K562 (cell line): ENCODE results near the gene TRANK1. TPM values are rescaled to one million over a fixed set of nuclear protein-coding genes. Genes with fewer than 3 reads are reported as not detected.

Experiments used
- ATF3 ChIP-seq, 2 experiments: fragments of 450-650 bp in 1 of 2; sonication (generic) in 1 of 2; formaldehyde crosslinking in 1 of 2; IDR thresholded peaks in 1 of 2; conservative IDR thresholded peaks in 1 of 2; 2 replicates each; pipeline versions ENCODE4 v1.6.1 to v1.8.1; 2016 to 2023; ENCODE audit warnings: mild to moderate bottlenecking in 2 of 2, moderate library complexity in 2 of 2, inconsistent platforms in 1 of 2, missing genetic modification reagents in 1 of 2
- E4F1 ChIP-seq: fragments of 250-450 bp; sonication (Bioruptor Pico); IDR thresholded peaks from 2 replicates; pipeline ENCODE4 v1.5.0; 2021; ENCODE audit warnings: mild to moderate bottlenecking, borderline replicate concordance
- HMG20B ChIP-seq: fragments of 250-450 bp; sonication (Bioruptor Pico); IDR thresholded peaks from 2 replicates; pipeline ENCODE4 v1.5.0; 2021; ENCODE audit warnings: mild to moderate bottlenecking
- KDM2B ChIP-seq: fragments of 250-450 bp; sonication (Bioruptor Pico); IDR thresholded peaks from 2 replicates; pipeline ENCODE4 v1.8.0; 2021; ENCODE audit warnings: mild to moderate bottlenecking, moderate library complexity
- PRMT5 ChIP-seq: sonication (generic); formaldehyde crosslinking; IDR thresholded peaks from 2 replicates; pipeline ENCODE4 v1.5.0; 2020; ENCODE audit warnings: missing genetic modification reagents
- PTTG1 ChIP-seq: fragments of 450-650 bp; IDR thresholded peaks from 2 replicates; pipeline ENCODE4 v1.6.1; 2016; ENCODE audit warnings: low read depth, mild to moderate bottlenecking, missing genetic modification characterization, missing compliant biosample characterization
- SMAD4 ChIP-seq: fragments of 250-450 bp; sonication (Bioruptor Pico); conservative IDR thresholded peaks from 2 replicates; pipeline ENCODE4 v1.8.0; 2021; ENCODE audit warnings: inconsistent platforms, mild to moderate bottlenecking, moderate library complexity
- ZNF165 ChIP-seq: fragments of 250-450 bp; sonication (Bioruptor Pico); IDR thresholded peaks from 2 replicates; pipeline ENCODE4 v1.4.0; 2020; ENCODE audit warnings: borderline replicate concordance
- ZNF274 ChIP-seq: IDR thresholded peaks from 2 replicates; pipeline ENCODE4 v1.6.1; 2011; ENCODE audit warnings: low read depth, mild to moderate bottlenecking, low read length, moderate library complexity, borderline replicate concordance
- ZNF76 ChIP-seq: fragments of 250-450 bp; sonication (Bioruptor Pico); IDR thresholded peaks from 2 replicates; pipeline ENCODE4 v1.4.0; 2020; ENCODE audit warnings: mild to moderate bottlenecking, moderate library complexity, borderline replicate concordance
- ZNF778 ChIP-seq: fragments of 450-650 bp; formaldehyde crosslinking; IDR thresholded peaks from 2 replicates; pipeline ENCODE4 v1.4.0; 2020; ENCODE audit warnings: mild to moderate bottlenecking, moderate library complexity
- polyA plus RNA-seq, 8 experiments: library from polyadenylated mRNA; depleted of rRNA in 4 of 8; stranded (reverse) in 5 of 8; unstranded in 3 of 8; fragments of >200 nt; fragmentation: Nextera tagmentation in 2 of 8; fragmentation: Illumina TruSeq in 1 of 8; extraction: Ambion mirVana in 2 of 8; extraction: Trizol in 1 of 8; gene quantifications; 2 replicates each; pipeline versions ENCODE4 v1.2.1 to v1.2.3, GENCODE V29; 2011 to 2014; ENCODE audit warnings: inconsistent platforms in 1 of 8, missing spikeins in 1 of 8
- total RNA-seq, 7 experiments: library from RNA; depleted of rRNA in 6 of 7; stranded (reverse); fragments of >200 nt in 6 of 7; fragmentation: Illumina TruSeq in 2 of 7; extraction: Trizol in 2 of 7; gene quantifications; 2 replicates each; pipeline versions ENCODE4 v1.2.1 to v1.2.3, GENCODE V29; 2011 to 2021; ENCODE audit warnings: low replicate concordance in 1 of 7
- TF ChIP-seq, protein P1 (sequence below): sonication (generic); formaldehyde crosslinking; IDR thresholded peaks from 2 replicates; pipeline ENCODE4 v1.8.0; 2023; ENCODE audit warnings: mild to moderate bottlenecking, missing genetic modification reagents
- TF ChIP-seq, protein P2 (sequence below): sonication (generic); formaldehyde crosslinking; IDR thresholded peaks from 2 replicates; pipeline ENCODE4 v1.8.1; 2023; ENCODE audit warnings: mild to moderate bottlenecking, missing genetic modification reagents
- TF ChIP-seq, protein P3 (sequence below): fragments of 250-450 bp; sonication (Bioruptor Pico); IDR thresholded peaks from 2 replicates; pipeline ENCODE4 v1.5.0; 2022; ENCODE audit warnings: mild to moderate bottlenecking
- TF ChIP-seq, protein P4 (sequence below), 2 experiments: fragments of 450-650 bp; conservative IDR thresholded peaks; 2 replicates each; pipeline ENCODE4 v1.6.1; 2017; ENCODE audit warnings: mild to moderate bottlenecking in 2 of 2, moderate library complexity in 2 of 2

TRANK1 gene
- total and polyA plus RNA-seq, 9 of the 15 experiments (the other 6 are each of a cell fraction or from before 2014, with no cell fraction given), result 0.41 to 5.3 (median 2.1) TPM

DNA sequence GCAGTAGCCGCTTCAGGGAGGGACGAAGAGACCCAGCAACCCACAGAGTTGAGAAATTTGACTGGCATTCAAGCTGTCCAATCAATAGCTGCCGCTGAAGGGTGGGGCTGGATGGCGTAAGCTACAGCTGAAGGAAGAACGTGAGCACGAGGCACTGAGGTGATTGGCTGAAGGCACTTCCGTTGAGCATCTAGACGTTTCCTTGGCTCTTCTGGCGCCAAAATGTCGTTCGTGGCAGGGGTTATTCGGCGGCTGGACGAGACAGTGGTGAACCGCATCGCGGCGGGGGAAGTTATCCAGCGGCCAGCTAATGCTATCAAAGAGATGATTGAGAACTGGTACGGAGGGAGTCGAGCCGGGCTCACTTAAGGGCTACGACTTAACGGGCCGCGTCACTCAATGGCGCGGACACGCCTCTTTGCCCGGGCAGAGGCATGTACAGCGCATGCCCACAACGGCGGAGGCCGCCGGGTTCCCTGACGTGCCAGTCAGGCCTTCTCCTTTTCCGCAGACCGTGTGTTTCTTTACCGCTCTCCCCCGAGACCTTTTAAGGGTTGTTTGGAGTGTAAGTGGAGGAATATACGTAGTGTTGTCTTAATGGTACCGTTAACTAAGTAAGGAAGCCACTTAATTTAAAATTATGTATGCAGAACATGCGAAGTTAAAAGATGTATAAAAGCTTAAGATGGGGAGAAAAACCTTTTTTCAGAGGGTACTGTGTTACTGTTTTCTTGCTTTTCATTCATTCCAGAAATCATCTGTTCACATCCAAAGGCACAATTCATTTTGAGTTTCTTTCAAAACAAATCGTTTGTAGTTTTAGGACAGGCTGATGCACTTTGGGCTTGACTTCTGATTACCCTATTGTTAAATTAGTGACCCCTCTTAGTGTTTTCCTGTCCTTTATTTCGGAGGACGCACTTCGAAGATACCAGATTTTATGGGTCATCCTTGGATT is 48.8 kb upstream of the TRANK1 start, which contains the start of gene MLH1 (continued):
- TF ChIP-seq, protein P1, sequence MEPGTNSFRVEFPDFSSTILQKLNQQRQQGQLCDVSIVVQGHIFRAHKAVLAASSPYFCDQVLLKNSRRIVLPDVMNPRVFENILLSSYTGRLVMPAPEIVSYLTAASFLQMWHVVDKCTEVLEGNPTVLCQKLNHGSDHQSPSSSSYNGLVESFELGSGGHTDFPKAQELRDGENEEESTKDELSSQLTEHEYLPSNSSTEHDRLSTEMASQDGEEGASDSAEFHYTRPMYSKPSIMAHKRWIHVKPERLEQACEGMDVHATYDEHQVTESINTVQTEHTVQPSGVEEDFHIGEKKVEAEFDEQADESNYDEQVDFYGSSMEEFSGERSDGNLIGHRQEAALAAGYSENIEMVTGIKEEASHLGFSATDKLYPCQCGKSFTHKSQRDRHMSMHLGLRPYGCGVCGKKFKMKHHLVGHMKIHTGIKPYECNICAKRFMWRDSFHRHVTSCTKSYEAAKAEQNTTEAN (CRISPR knock-in tag), result no peak
- TF ChIP-seq ZNF274 (no peak), ATF3 (IDR thresholded peaks at IDR 0.05) (peak; percentile 97), ATF3 (CRISPR knock-in tag; conservative IDR thresholded peaks at IDR 0.05) (peak; percentile 87), ZNF76 (no peak), ZNF778 (CRISPR knock-in tag) (no peak), PTTG1 (tag) (no peak), ZNF165 (CRISPR knock-in tag) (peak; percentile 14; the same call in 1 of the 2 replicates), KDM2B (CRISPR knock-in tag) (no peak), PRMT5 (no peak), SMAD4 (CRISPR knock-in tag) (peak; percentile 89), HMG20B (CRISPR knock-in tag) (no peak), E4F1 (CRISPR knock-in tag) (no peak)
- TF ChIP-seq, protein P2, sequence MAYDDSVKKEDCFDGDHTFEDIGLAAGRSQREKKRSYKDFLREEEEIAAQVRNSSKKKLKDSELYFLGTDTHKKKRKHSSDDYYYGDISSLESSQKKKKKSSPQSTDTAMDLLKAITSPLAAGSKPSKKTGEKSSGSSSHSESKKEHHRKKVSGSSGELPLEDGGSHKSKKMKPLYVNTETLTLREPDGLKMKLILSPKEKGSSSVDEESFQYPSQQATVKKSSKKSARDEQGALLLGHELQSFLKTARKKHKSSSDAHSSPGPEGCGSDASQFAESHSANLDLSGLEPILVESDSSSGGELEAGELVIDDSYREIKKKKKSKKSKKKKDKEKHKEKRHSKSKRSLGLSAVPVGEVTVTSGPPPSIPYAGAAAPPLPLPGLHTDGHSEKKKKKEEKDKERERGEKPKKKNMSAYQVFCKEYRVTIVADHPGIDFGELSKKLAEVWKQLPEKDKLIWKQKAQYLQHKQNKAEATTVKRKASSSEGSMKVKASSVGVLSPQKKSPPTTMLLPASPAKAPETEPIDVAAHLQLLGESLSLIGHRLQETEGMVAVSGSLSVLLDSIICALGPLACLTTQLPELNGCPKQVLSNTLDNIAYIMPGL, result no peak
- TF ChIP-seq, protein P3, sequence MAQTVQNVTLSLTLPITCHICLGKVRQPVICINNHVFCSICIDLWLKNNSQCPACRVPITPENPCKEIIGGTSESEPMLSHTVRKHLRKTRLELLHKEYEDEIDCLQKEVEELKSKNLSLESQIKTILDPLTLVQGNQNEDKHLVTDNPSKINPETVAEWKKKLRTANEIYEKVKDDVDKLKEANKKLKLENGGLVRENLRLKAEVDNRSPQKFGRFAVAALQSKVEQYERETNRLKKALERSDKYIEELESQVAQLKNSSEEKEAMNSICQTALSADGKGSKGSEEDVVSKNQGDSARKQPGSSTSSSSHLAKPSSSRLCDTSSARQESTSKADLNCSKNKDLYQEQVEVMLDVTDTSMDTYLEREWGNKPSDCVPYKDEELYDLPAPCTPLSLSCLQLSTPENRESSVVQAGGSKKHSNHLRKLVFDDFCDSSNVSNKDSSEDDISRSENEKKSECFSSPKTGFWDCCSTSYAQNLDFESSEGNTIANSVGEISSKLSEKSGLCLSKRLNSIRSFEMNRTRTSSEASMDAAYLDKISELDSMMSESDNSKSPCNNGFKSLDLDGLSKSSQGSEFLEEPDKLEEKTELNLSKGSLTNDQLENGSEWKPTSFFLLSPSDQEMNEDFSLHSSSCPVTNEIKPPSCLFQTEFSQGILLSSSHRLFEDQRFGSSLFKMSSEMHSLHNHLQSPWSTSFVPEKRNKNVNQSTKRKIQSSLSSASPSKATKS, result no peak
- TF ChIP-seq, protein P4, sequence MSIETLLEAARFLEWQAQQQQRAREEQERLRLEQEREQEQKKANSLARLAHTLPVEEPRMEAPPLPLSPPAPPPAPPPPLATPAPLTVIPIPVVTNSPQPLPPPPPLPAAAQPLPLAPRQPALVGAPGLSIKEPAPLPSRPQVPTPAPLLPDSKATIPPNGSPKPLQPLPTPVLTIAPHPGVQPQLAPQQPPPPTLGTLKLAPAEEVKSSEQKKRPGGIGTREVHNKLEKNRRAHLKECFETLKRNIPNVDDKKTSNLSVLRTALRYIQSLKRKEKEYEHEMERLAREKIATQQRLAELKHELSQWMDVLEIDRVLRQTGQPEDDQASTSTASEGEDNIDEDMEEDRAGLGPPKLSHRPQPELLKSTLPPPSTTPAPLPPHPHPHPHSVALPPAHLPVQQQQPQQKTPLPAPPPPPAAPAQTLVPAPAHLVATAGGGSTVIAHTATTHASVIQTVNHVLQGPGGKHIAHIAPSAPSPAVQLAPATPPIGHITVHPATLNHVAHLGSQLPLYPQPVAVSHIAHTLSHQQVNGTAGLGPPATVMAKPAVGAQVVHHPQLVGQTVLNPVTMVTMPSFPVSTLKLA (conservative IDR thresholded peaks at IDR 0.05), result peak; percentile 94 to 97
